Fibroblast of skin of scalp (primary cell): ENCODE results near the gene CGNL1.
A peak's percentile ranks its signal among the peaks of the same experiment; 100 is the strongest.

Experiments used
- DNase-seq: peaks from one replicate; pipeline ENCODE4 v3.0.0-alpha.2; 2013

The CGNL1 gene

GRCh38 chr15:57388464-57388863 lies 12.2 kb downstream of the CGNL1 start:
- no peak for DNase-seq

GRCh38 chr15:57389991-57390390 lies 13.7 kb downstream of the CGNL1 start:
- no peak for DNase-seq

- DNase-seq = no peak
Observed at GRCh38 chr15:57390583-57390982, 14.3 kb downstream of the CGNL1 start.

GRCh38 chr15:57391537-57391936 lies 15.2 kb downstream of the CGNL1 start:
- DNase-seq = no peak

- no peak for DNase-seq
Observed at GRCh38 chr15:57393061-57393460, 16.8 kb downstream of the CGNL1 start.

- peak; percentile 81 for DNase-seq
Observed at GRCh38 chr15:57395292-57395691, 19.0 kb downstream of the CGNL1 start.

- no peak for DNase-seq
Observed at GRCh38 chr15:57398336-57398735, 22.0 kb downstream of the CGNL1 start.

GRCh38 chr15:57401546-57401945 lies 25.2 kb downstream of the CGNL1 start:
- DNase-seq = peak; percentile 14

GRCh38 chr15:57403017-57403416 lies 26.7 kb downstream of the CGNL1 start:
- no peak for DNase-seq

- peak; percentile 7 for DNase-seq
Observed at GRCh38 chr15:57403566-57404325, 27.4 kb downstream of the CGNL1 start.

GRCh38 chr15:57405133-57405532 lies 28.8 kb downstream of the CGNL1 start:
- DNase-seq = no peak

- DNase-seq = peak; percentile 45
Observed at GRCh38 chr15:57406062-57406772, 29.9 kb downstream of the CGNL1 start.

- no peak for DNase-seq
Observed at GRCh38 chr15:57410373-57410772, 34.1 kb downstream of the CGNL1 start.

- no peak for DNase-seq
Observed at GRCh38 chr15:57411945-57412768, 35.9 kb downstream of the CGNL1 start.

- peak; percentile 12 for DNase-seq
Observed at GRCh38 chr15:57415602-57416001, 39.3 kb downstream of the CGNL1 start.

GRCh38 chr15:57418635-57419034 lies 42.3 kb downstream of the CGNL1 start:
- DNase-seq = no peak

- DNase-seq = no peak
Observed at GRCh38 chr15:57419335-57419734, 43.0 kb downstream of the CGNL1 start.

- DNase-seq = no peak
Observed at GRCh38 chr15:57421110-57421509, 44.8 kb downstream of the CGNL1 start.

GRCh38 chr15:57421551-57421950 lies 45.2 kb downstream of the CGNL1 start:
- DNase-seq = no peak

GRCh38 chr15:57422113-57422754 lies 45.9 kb downstream of the CGNL1 start:
- DNase-seq = peak; percentile 22

GRCh38 chr15:57423599-57424140 lies 47.4 kb downstream of the CGNL1 start:
- no peak for DNase-seq

- no peak for DNase-seq
Observed at GRCh38 chr15:57424628-57425405, 48.5 kb downstream of the CGNL1 start.
